HG03196 (cell line): ENCODE results near the gene FXR2.

Experiments used
- ATAC-seq: cut with Tn5 transposase; IDR thresholded peaks from one replicate; pipeline ENCODE4 v1.9.1; 2021; ENCODE audit not compliant: unreplicated experiment

FXR2 gene

GRCh38 chr17:7589204-7589868, 25.4 kb downstream of the FXR2 start:
- ATAC-seq, result no peak

GRCh38 chr17:7588553-7589203, 26.0 kb downstream of the FXR2 start:
- no peak for ATAC-seq

- ATAC-seq, result no peak
Observed at GRCh38 chr17:7587420-7588151, 27.1 kb downstream of the FXR2 start.

GRCh38 chr17:7586673-7587419, 27.9 kb downstream of the FXR2 start:
- ATAC-seq, result no peak

GRCh38 chr17:7583253-7584109, 31.2 kb downstream of the FXR2 start, which contains the start of gene MPDU1:
MPDU1 (plus strand) TSS chr17:7583852; CDS start chr17:7583863, 11 bp downstream.
- peak; percentile 52 for ATAC-seq

- ATAC-seq, result no peak
Observed at GRCh38 chr17:7582396-7583252, 32.1 kb downstream of the FXR2 start.

GRCh38 chr17:7580604-7581575, 33.8 kb downstream of the FXR2 start:
- no peak for ATAC-seq

- ATAC-seq, result no peak
Observed at GRCh38 chr17:7579834-7580603, 34.7 kb downstream of the FXR2 start.

GRCh38 chr17:7579001-7579833, 35.5 kb downstream of the FXR2 start, which contains the start of gene CD68:
CD68 (plus strand) TSS chr17:7579638; CDS start chr17:7579678, 40 bp downstream.
- no peak for ATAC-seq

GRCh38 chr17:7577327-7578199, 37.1 kb downstream of the FXR2 start:
- no peak for ATAC-seq

- ATAC-seq, result no peak
Observed at GRCh38 chr17:7576432-7576937, 38.2 kb downstream of the FXR2 start.

GRCh38 chr17:7575959-7576358, 38.7 kb downstream of the FXR2 start:
- no peak for ATAC-seq

GRCh38 chr17:7575481-7575883, 39.2 kb downstream of the FXR2 start:
- no peak for ATAC-seq

GRCh38 chr17:7574176-7574953, 40.3 kb downstream of the FXR2 start:
- ATAC-seq, result no peak
